IMR-90 (cell line): Measurements from ENCODE around the gene SEL1L. TPM values are rescaled to one million over a fixed set of nuclear protein-coding genes. Genes with fewer than 3 reads are reported as not detected.

Source experiments
- ATAC-seq: fragments of 200-7000 bp; cut with Tn5 transposase; 2 replicates; pipeline ENCODE4 v1.9.1; 2020; ENCODE audit warnings: low read depth, mild to moderate bottlenecking, moderate library complexity
- BruUV-seq: library from RNA; stranded (reverse); fragments of 400-500 nt; replicated peaks from 2 replicates; lab custom pipeline; 2021; lab: Mats Ljungman, UMichigan
- CTCF ChIA-PET: fragments of 300-600 bp; formaldehyde crosslinking; extraction: SDS; loops from one replicate; lab custom pipeline; 2021; ENCODE audit warnings: antibody characterized with exemption; lab: Yijun Ruan, JAX
- POLR2A ChIA-PET: fragments of 300-600 bp; sonication (Branson Sonifier 250); formaldehyde crosslinking; loops from one replicate; lab custom pipeline; 2022; ENCODE audit warnings: antibody characterized with exemption; ENCODE audit not compliant: unreplicated experiment; lab: Charles Lee
- DNase-seq: peaks from one replicate; pipeline ENCODE4 v3.0.0; 2013
- H2AFZ ChIP-seq: replicated peaks from 2 replicates; pipeline ENCODE3; 2013; ENCODE audit warnings: low read length, mild to moderate bottlenecking; ENCODE audit not compliant: poor library complexity
- H2AK5ac ChIP-seq: 2 replicates; pipeline ENCODE4 v1.6.1; 2013; ENCODE audit warnings: low read depth, low read length, inconsistent platforms
- H2AK9ac ChIP-seq: replicated peaks from 2 replicates; pipeline ENCODE3; 2013; ENCODE audit warnings: mild to moderate bottlenecking, low read depth, low read length, moderate library complexity; ENCODE audit not compliant: poor library complexity
- H2BK120ac ChIP-seq: 2 replicates; pipeline ENCODE4 v1.6.1; 2013; ENCODE audit warnings: low read depth, low read length, inconsistent platforms
- H2BK15ac ChIP-seq: 3 replicates; pipeline ENCODE4 v1.6.1; 2013; ENCODE audit warnings: low read depth, low read length, inconsistent platforms
- H2BK20ac ChIP-seq: 2 replicates; pipeline ENCODE4 v1.6.1; 2013; ENCODE audit warnings: low read depth, mild to moderate bottlenecking, inconsistent platforms, low read length, moderate library complexity
- H2BK5ac ChIP-seq: 2 replicates; pipeline ENCODE4 v1.6.1; 2013; ENCODE audit warnings: mild to moderate bottlenecking, low read depth, low read length, inconsistent platforms; ENCODE audit not compliant: poor library complexity, severe bottlenecking
- H3K14ac ChIP-seq: replicated peaks from 2 replicates; pipeline ENCODE4 v1.6.1; 2013; ENCODE audit warnings: low read depth, low read length, inconsistent platforms
- H3K18ac ChIP-seq: 2 replicates; pipeline ENCODE4 v1.6.1; 2013; ENCODE audit warnings: low read depth, low read length, control low read depth
- H3K23ac ChIP-seq: 2 replicates; pipeline ENCODE4 v1.6.1; 2013; ENCODE audit warnings: low read depth, low read length, inconsistent platforms
- H3K27ac ChIP-seq: 2 replicates; pipeline ENCODE4 v1.5.1; 2013; ENCODE audit warnings: mild to moderate bottlenecking, control low read depth, low read length; ENCODE audit not compliant: insufficient read depth
- H3K27me3 ChIP-seq: 2 replicates; pipeline ENCODE4 v1.6.1; 2013; ENCODE audit warnings: low read length; ENCODE audit not compliant: control insufficient read depth, insufficient read depth
- H3K36me3 ChIP-seq: 2 replicates; pipeline ENCODE4 v1.6.1; 2013; ENCODE audit warnings: low read length, mixed read lengths; ENCODE audit not compliant: control insufficient read depth, insufficient read depth
- H3K4ac ChIP-seq: 2 replicates; pipeline ENCODE4 v1.6.1; 2013; ENCODE audit warnings: low read depth, low read length, inconsistent platforms
- H3K4me1 ChIP-seq: 2 replicates; pipeline ENCODE4 v1.6.1; 2013; ENCODE audit warnings: low read length, mixed read lengths; ENCODE audit not compliant: control insufficient read depth, insufficient read depth
- H3K4me2 ChIP-seq: 2 replicates; pipeline ENCODE4 v1.6.1; 2013; ENCODE audit warnings: low read depth, mild to moderate bottlenecking, control low read depth, low read length, moderate library complexity
- H3K4me3 ChIP-seq: 2 replicates; pipeline ENCODE4 v1.5.1; 2013; ENCODE audit warnings: low read depth, mild to moderate bottlenecking, control low read depth, low read length, moderate library complexity; ENCODE audit not compliant: insufficient read depth
- H3K56ac ChIP-seq: 2 replicates; pipeline ENCODE4 v1.6.1; 2013; ENCODE audit warnings: low read length, inconsistent platforms; ENCODE audit not compliant: insufficient read depth; ENCODE audit errors: extremely low read depth
- H3K79me1 ChIP-seq, 2 experiments: 2 replicates each; pipeline ENCODE4 v1.6.1; 2013; ENCODE audit warnings: low read length in 2 of 2, inconsistent platforms in 1 of 2, low read depth in 1 of 2
- H3K9ac ChIP-seq: 2 replicates; pipeline ENCODE4 v1.6.1; 2013; ENCODE audit warnings: low read depth, low read length, control low read depth
- H3K9me1 ChIP-seq: 2 replicates; pipeline ENCODE4 v1.6.1; 2013; ENCODE audit warnings: low read length, inconsistent platforms; ENCODE audit not compliant: insufficient read depth
- H3K9me3 ChIP-seq: 2 replicates; pipeline ENCODE4 v1.6.1; 2013; ENCODE audit warnings: low read length; ENCODE audit not compliant: control insufficient read depth, insufficient read depth
- H4K20me1 ChIP-seq: 2 replicates; pipeline ENCODE4 v1.6.1; 2013; ENCODE audit warnings: low read length, inconsistent platforms; ENCODE audit not compliant: insufficient read depth
- H4K5ac ChIP-seq: 2 replicates; pipeline ENCODE4 v1.6.1; 2013; ENCODE audit warnings: mild to moderate bottlenecking, low read depth, low read length, control low read depth
- H4K8ac ChIP-seq, 2 experiments: 2 replicates each; pipeline ENCODE4 v1.6.1; 2013; ENCODE audit warnings: low read depth in 2 of 2, low read length in 2 of 2, control low read depth in 1 of 2, inconsistent platforms in 1 of 2
- H4K91ac ChIP-seq: 2 replicates; pipeline ENCODE4 v1.6.1; 2013; ENCODE audit warnings: low read depth, low read length, inconsistent platforms; ENCODE audit not compliant: insufficient read depth
- BHLHE40 ChIP-seq: fragments of 150-350 bp; IDR thresholded peaks from 2 replicates; pipeline ENCODE4 v1.6.1; 2016; ENCODE audit warnings: mild to moderate bottlenecking, low read depth, low read length
- CEBPB ChIP-seq: IDR thresholded peaks from 2 replicates; pipeline ENCODE4 v1.6.1; 2012; ENCODE audit warnings: low read depth, low read length, improper control_type of control experiment
- CHD1 ChIP-seq: IDR thresholded peaks from 2 replicates; pipeline ENCODE4 v1.6.1; 2012; ENCODE audit warnings: low read depth, low read length, improper control_type of control experiment
- FOS ChIP-seq: fragments of 150-350 bp; IDR thresholded peaks from 2 replicates; pipeline ENCODE4 v1.6.1; 2016; ENCODE audit warnings: low read depth, low read length
- MAFK ChIP-seq: IDR thresholded peaks from 2 replicates; pipeline ENCODE4 v1.6.1; 2012; ENCODE audit warnings: low read depth, low read length, improper control_type of control experiment
- MAZ ChIP-seq: IDR thresholded peaks from 2 replicates; pipeline ENCODE4 v1.6.1; 2012; ENCODE audit warnings: low read depth, mild to moderate bottlenecking, low read length, improper control_type of control experiment, moderate library complexity, borderline replicate concordance
- MXI1 ChIP-seq: IDR thresholded peaks from 2 replicates; pipeline ENCODE4 v1.6.1; 2012; ENCODE audit warnings: low read depth, mild to moderate bottlenecking, low read length, moderate library complexity, borderline replicate concordance
- RAD21 ChIP-seq: IDR thresholded peaks from 2 replicates; pipeline ENCODE4 v1.6.1; 2012; ENCODE audit warnings: low read length, improper control_type of control experiment
- RCOR1 ChIP-seq: IDR thresholded peaks from 2 replicates; pipeline ENCODE4 v1.6.1; 2012; ENCODE audit warnings: mild to moderate bottlenecking, low read length, improper control_type of control experiment; ENCODE audit not compliant: insufficient replicate concordance
- RFX5 ChIP-seq: IDR thresholded peaks from 2 replicates; pipeline ENCODE4 v1.8.0; 2012; ENCODE audit warnings: low read depth, mild to moderate bottlenecking, low read length, moderate library complexity
- SMC3 ChIP-seq: fragments of 150-350 bp; IDR thresholded peaks from 2 replicates; pipeline ENCODE4 v1.6.1; 2016; ENCODE audit warnings: low read depth, mild to moderate bottlenecking, antibody characterized with exemption, low read length, moderate library complexity
- WGBS, 2 experiments: methylation state at CpG; one replicate each; pipeline versions ENCODE4 v1.1.5 to v1.1.7; 2013; ENCODE audit warnings: missing lambda C conversion rate in 2 of 2; ENCODE audit not compliant: insufficient read length in 1 of 2; ENCODE audit errors: extremely low coverage in 2 of 2; 5-methylcytosine and 5-hydroxymethylcytosine counted together
- dilution Hi-C: fragments of 300-500 bp; cut with HindIII; formaldehyde crosslinking; loops from one replicate; pipeline ENCODE4 v1.14.3; 2018; ENCODE audit warnings: low sequenced_read_pairs; ENCODE audit not compliant: unreplicated experiment
- in situ Hi-C: fragments of 300-500 bp; cut with MboI; formaldehyde crosslinking; loops from 3 replicates; pipeline ENCODE4 v1.14.3; 2019; ENCODE audit warnings: low sequenced_read_pairs, inconsistent platforms, mixed read lengths
- intact Hi-C: fragments of 100-400 bp; cut with micrococcal nuclease; formaldehyde crosslinking; loops from 2 replicates; pipeline ENCODE4 v1.10.0; 2022
- polyA plus RNA-seq, 3 experiments: library from polyadenylated mRNA; depleted of rRNA; stranded (reverse); fragments of >200 nt; gene quantifications; 2 replicates each; pipeline ENCODE4 v1.2.3, GENCODE V29; 2012; ENCODE audit warnings: low replicate concordance in 1 of 3
- total RNA-seq: library from RNA; depleted of rRNA; stranded (reverse); fragments of >200 nt; gene quantifications from 2 replicates; pipeline ENCODE4 v1.2.3, GENCODE V29; 2012
- TF ChIP-seq, protein P1 (sequence below): fragments of 150-350 bp; IDR thresholded peaks from 2 replicates; pipeline ENCODE4 v1.6.1; 2017; ENCODE audit warnings: mild to moderate bottlenecking, antibody characterized with exemption, low read length, low read depth

SEL1L gene
- total and polyA plus RNA-seq, 2 of the 4 experiments (the other 2 are of a cell fraction): 21.0 to 62.4 TPM

DNA sequence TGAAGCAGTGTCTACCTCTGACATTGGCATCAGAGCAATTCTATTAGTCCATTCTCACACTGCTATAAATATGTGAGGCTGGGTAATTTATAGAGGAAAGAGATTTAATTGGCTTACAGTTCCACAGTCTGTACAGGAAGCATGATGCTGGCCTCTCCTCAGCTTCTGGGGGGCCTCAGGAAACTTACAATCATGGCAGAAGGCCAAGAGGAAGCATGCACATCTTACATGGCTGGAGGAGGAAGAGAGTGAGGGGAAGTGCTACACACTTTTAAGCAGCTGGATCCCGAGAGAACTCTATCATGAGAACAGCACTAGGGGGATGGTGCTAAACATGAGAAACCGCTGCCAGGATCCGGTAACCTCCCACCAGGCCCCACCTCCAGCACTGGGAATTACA is 25.7 kb upstream of the SEL1L start:
- no peak overlapping the region for H2BK15ac ChIP-seq
- no peak overlapping the region for H2AK5ac ChIP-seq
- no peak overlapping the region for H3K4me2 ChIP-seq
- BruUV-seq: no TSS peak
- intact Hi-C loops (no loop called here), dilution Hi-C loops (no loop called here), in situ Hi-C loops (no loop called here)
- no peak overlapping the region for H3K4me3 ChIP-seq
- H3K14ac ChIP-seq: no peak overlapping the region
- no peak overlapping the region for H3K56ac ChIP-seq
- no peaks in the 10 kb centered on the region for H3K36me3 ChIP-seq
- no CpG with 5 or more reads among the region's 3 CpGs for WGBS, 2 experiments
- ChIA-PET POLR2A (no interaction called here), CTCF (no interaction called here)
- no peaks in the 10 kb centered on the region for H3K27me3 ChIP-seq
- DNase-seq (no peak), ATAC-seq (no peak)
- H3K9me3 ChIP-seq: no peaks in the 10 kb centered on the region
- no peaks in the 10 kb centered on the region for H4K20me1 ChIP-seq
- H4K91ac ChIP-seq: no peak overlapping the region
- no peak overlapping the region for H2AK9ac ChIP-seq
- TF ChIP-seq RCOR1: no peak
- TF ChIP-seq SMC3: no peak
- TF ChIP-seq, protein P1, sequence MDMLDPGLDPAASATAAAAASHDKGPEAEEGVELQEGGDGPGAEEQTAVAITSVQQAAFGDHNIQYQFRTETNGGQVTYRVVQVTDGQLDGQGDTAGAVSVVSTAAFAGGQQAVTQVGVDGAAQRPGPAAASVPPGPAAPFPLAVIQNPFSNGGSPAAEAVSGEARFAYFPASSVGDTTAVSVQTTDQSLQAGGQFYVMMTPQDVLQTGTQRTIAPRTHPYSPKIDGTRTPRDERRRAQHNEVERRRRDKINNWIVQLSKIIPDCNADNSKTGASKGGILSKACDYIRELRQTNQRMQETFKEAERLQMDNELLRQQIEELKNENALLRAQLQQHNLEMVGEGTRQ: no peak
- no peak for TF ChIP-seq MAZ
- TF ChIP-seq MXI1: no peak
- TF ChIP-seq MAFK: no peak
- no peak for TF ChIP-seq BHLHE40
- no peak for TF ChIP-seq CHD1
- TF ChIP-seq CEBPB: no peak
- TF ChIP-seq RAD21: no peak
- no peak for TF ChIP-seq FOS
- no peak for TF ChIP-seq RFX5
- H3K18ac ChIP-seq: no peak overlapping the region
- no peak overlapping the region for H2BK20ac ChIP-seq
- H2BK5ac ChIP-seq: no peak overlapping the region
- no peak overlapping the region for H3K23ac ChIP-seq
- H3K9ac ChIP-seq: no peak overlapping the region
- no peaks in the 10 kb centered on the region for H3K4me1 ChIP-seq
- no peak overlapping the region for H2BK120ac ChIP-seq
- H4K5ac ChIP-seq: no peak overlapping the region
- no peaks in the 10 kb centered on the region for H3K9me1 ChIP-seq
- H2AFZ ChIP-seq: no peak overlapping the region
- no peak overlapping the region for H3K27ac ChIP-seq
- no peak overlapping the region for H3K4ac ChIP-seq
- H3K79me1 ChIP-seq: no peaks in the 10 kb centered on the region
- no peak overlapping the region for H4K8ac ChIP-seq
